HEK293 (cell line): ENCODE measurements around the gene KRTAP12-4.

ENCODE experiments used
- CTCF ChIA-PET: fragments of 350-600 bp; formaldehyde crosslinking; extraction: SDS; loops from one replicate; lab custom pipeline; 2021; ENCODE audit warnings: antibody characterized with exemption; lab: Yijun Ruan, JAX
- POLR2A ChIA-PET: fragments of 300-600 bp; formaldehyde crosslinking; extraction: SDS; loops from one replicate; lab custom pipeline; 2020; ENCODE audit warnings: antibody characterized with exemption, inconsistent platforms; lab: Yijun Ruan, JAX
- H3K27ac ChIP-seq: fragments of 200-500 bp; sonication (Bioruptor generic); 2 replicates; pipeline ENCODE4 v1.5.1; 2014; ENCODE audit warnings: low read depth, low read length, control low read depth, inconsistent platforms; ENCODE audit errors: extremely low read depth
- H3K36me3 ChIP-seq, 2 experiments: fragments of 200-500 bp in 1 of 2; sonication (Bioruptor generic) in 1 of 2; 1 replicate in 1 of 2; 2 replicates in 1 of 2; pipeline ENCODE4 v1.5.1; 2014 to 2017; ENCODE audit warnings: inconsistent platforms in 2 of 2, low read length in 2 of 2; ENCODE audit not compliant: control insufficient read depth in 2 of 2, insufficient read depth in 1 of 2
- H3K4me1 ChIP-seq: fragments of 200-500 bp; sonication (Bioruptor generic); 2 replicates; pipeline ENCODE4 v1.5.1; 2014; ENCODE audit warnings: mild to moderate bottlenecking, low read length, inconsistent platforms; ENCODE audit not compliant: control insufficient read depth, insufficient read depth
- H3K4me3 ChIP-seq: 2 replicates; pipeline ENCODE4 v1.5.1; 2011; ENCODE audit warnings: low read depth, mild to moderate bottlenecking, control low read depth, low read length, moderate library complexity
- H3K9me3 ChIP-seq: fragments of 200-500 bp; sonication (Bioruptor generic); 2 replicates; pipeline ENCODE4 v1.5.1; 2014; ENCODE audit warnings: low read depth, low read length, inconsistent platforms; ENCODE audit not compliant: control insufficient read depth, insufficient read depth
- GFI1B ChIP-seq: fragments of 450-650 bp; formaldehyde crosslinking; IDR thresholded peaks from 2 replicates; pipeline ENCODE4 v1.5.1; 2016; ENCODE audit warnings: missing biosample characterization, missing genetic modification characterization
- GLIS1 ChIP-seq: fragments of 450-650 bp; formaldehyde crosslinking; IDR thresholded peaks from 2 replicates; pipeline ENCODE4 v1.5.1; 2016; ENCODE audit warnings: missing biosample characterization, missing genetic modification characterization
- KLF8 ChIP-seq: fragments of 450-650 bp; formaldehyde crosslinking; IDR thresholded peaks from 2 replicates; pipeline ENCODE4 v1.5.1; 2016; ENCODE audit warnings: missing biosample characterization, missing genetic modification characterization
- MZF1 ChIP-seq: fragments of 450-650 bp; formaldehyde crosslinking; IDR thresholded peaks from 2 replicates; pipeline ENCODE4 v1.5.1; 2017; ENCODE audit warnings: missing biosample characterization, missing genetic modification characterization, borderline replicate concordance
- OVOL3 ChIP-seq: fragments of 450-650 bp; formaldehyde crosslinking; IDR thresholded peaks from 2 replicates; pipeline ENCODE4 v1.5.1; 2016; ENCODE audit warnings: missing biosample characterization, missing genetic modification characterization
- ZBTB21 ChIP-seq: fragments of 450-650 bp; formaldehyde crosslinking; IDR thresholded peaks from 2 replicates; pipeline ENCODE4 v1.5.1; 2017; ENCODE audit warnings: missing biosample characterization, missing genetic modification characterization
- ZBTB48 ChIP-seq: fragments of 450-650 bp; formaldehyde crosslinking; IDR thresholded peaks from 2 replicates; pipeline ENCODE4 v1.5.1; 2016; ENCODE audit warnings: missing biosample characterization, missing genetic modification characterization
- ZEB2 ChIP-seq: fragments of 450-650 bp; formaldehyde crosslinking; IDR thresholded peaks from 2 replicates; pipeline ENCODE4 v1.5.1; 2016; ENCODE audit warnings: missing biosample characterization, missing genetic modification characterization
- ZFHX2 ChIP-seq: fragments of 450-650 bp; formaldehyde crosslinking; conservative IDR thresholded peaks from 2 replicates; pipeline ENCODE4 v1.5.1; 2016; ENCODE audit warnings: missing biosample characterization, missing genetic modification characterization
- ZNF112 ChIP-seq: fragments of 450-650 bp; formaldehyde crosslinking; IDR thresholded peaks from 2 replicates; pipeline ENCODE4 v1.5.0; 2017; ENCODE audit warnings: missing biosample characterization, missing genetic modification characterization
- ZNF114 ChIP-seq: fragments of 450-650 bp; formaldehyde crosslinking; IDR thresholded peaks from 2 replicates; pipeline ENCODE4 v1.5.0; 2017; ENCODE audit warnings: missing biosample characterization, missing genetic modification characterization
- ZNF138 ChIP-seq: fragments of 450-650 bp; formaldehyde crosslinking; IDR thresholded peaks from 2 replicates; pipeline ENCODE4 v1.5.1; 2016; ENCODE audit warnings: missing biosample characterization, missing genetic modification characterization, borderline replicate concordance
- ZNF248 ChIP-seq: fragments of 450-650 bp; formaldehyde crosslinking; IDR thresholded peaks from 2 replicates; pipeline ENCODE4 v1.5.1; 2017; ENCODE audit warnings: missing biosample characterization, missing genetic modification characterization
- ZNF302 ChIP-seq: fragments of 450-650 bp; formaldehyde crosslinking; IDR thresholded peaks from 2 replicates; pipeline ENCODE4 v1.5.1; 2016; ENCODE audit warnings: missing biosample characterization, missing genetic modification characterization, low read depth
- ZNF366 ChIP-seq: fragments of 450-650 bp; formaldehyde crosslinking; conservative IDR thresholded peaks from 2 replicates; pipeline ENCODE4 v1.5.1; 2016; ENCODE audit warnings: missing biosample characterization, missing genetic modification characterization
- ZNF391 ChIP-seq: fragments of 450-650 bp; formaldehyde crosslinking; IDR thresholded peaks from 2 replicates; pipeline ENCODE4 v1.5.1; 2016; ENCODE audit warnings: low read depth, missing biosample characterization, missing genetic modification characterization, borderline replicate concordance
- ZNF404 ChIP-seq: fragments of 450-650 bp; formaldehyde crosslinking; IDR thresholded peaks from 2 replicates; pipeline ENCODE4 v1.5.1; 2017; ENCODE audit warnings: missing biosample characterization, missing genetic modification characterization
- ZNF558 ChIP-seq: fragments of 450-650 bp; formaldehyde crosslinking; IDR thresholded peaks from 2 replicates; pipeline ENCODE4 v1.5.1; 2016; ENCODE audit warnings: missing biosample characterization, missing genetic modification characterization
- ZNF560 ChIP-seq: fragments of 450-650 bp; formaldehyde crosslinking; IDR thresholded peaks from 2 replicates; pipeline ENCODE4 v1.5.1; 2017; ENCODE audit warnings: missing biosample characterization, missing genetic modification characterization, borderline replicate concordance
- ZNF624 ChIP-seq: fragments of 450-650 bp; formaldehyde crosslinking; IDR thresholded peaks from 2 replicates; pipeline ENCODE4 v1.5.1; 2017; ENCODE audit warnings: missing biosample characterization, missing genetic modification characterization
- ZNF654 ChIP-seq: fragments of 450-650 bp; formaldehyde crosslinking; IDR thresholded peaks from 2 replicates; pipeline ENCODE4 v1.5.1; 2016; ENCODE audit warnings: low read depth, missing biosample characterization, missing genetic modification characterization
- TF ChIP-seq, protein P1 (sequence below): fragments of 450-650 bp; formaldehyde crosslinking; IDR thresholded peaks from 2 replicates; pipeline ENCODE4 v1.5.0; 2017; ENCODE audit warnings: missing biosample characterization, missing genetic modification characterization, borderline replicate concordance
- TF ChIP-seq, protein P2 (sequence below): fragments of 450-650 bp; formaldehyde crosslinking; IDR thresholded peaks from 2 replicates; pipeline ENCODE4 v1.5.1; 2016; ENCODE audit warnings: missing biosample characterization, missing genetic modification characterization, low read depth

KRTAP12-4 gene

DNA sequence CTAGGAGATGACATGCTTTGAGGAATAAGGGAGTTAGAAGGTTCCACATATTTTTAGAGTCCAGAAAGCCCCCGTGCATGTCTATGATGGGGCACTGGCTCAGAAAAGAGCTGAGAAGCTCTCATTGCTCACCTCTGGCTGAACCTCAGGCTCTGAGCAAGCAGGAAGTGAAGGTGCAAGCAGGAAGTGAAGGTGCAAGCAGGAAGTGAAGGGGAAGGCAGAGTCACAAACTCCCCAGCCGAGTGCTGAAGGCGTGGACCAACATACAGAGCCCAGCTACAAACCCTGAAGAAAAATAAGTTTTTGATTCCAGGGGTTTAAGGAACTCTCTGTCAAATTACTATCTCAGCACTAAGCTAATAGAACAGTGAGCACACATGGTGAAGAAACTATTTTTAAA, 35.5 kb downstream of the KRTAP12-4 start:
- H3K9me3 ChIP-seq, result no peaks in the 10 kb centered on the region
- TF ChIP-seq ZBTB48 (tag by site-specific recombination), result no peak
- TF ChIP-seq, protein P1, sequence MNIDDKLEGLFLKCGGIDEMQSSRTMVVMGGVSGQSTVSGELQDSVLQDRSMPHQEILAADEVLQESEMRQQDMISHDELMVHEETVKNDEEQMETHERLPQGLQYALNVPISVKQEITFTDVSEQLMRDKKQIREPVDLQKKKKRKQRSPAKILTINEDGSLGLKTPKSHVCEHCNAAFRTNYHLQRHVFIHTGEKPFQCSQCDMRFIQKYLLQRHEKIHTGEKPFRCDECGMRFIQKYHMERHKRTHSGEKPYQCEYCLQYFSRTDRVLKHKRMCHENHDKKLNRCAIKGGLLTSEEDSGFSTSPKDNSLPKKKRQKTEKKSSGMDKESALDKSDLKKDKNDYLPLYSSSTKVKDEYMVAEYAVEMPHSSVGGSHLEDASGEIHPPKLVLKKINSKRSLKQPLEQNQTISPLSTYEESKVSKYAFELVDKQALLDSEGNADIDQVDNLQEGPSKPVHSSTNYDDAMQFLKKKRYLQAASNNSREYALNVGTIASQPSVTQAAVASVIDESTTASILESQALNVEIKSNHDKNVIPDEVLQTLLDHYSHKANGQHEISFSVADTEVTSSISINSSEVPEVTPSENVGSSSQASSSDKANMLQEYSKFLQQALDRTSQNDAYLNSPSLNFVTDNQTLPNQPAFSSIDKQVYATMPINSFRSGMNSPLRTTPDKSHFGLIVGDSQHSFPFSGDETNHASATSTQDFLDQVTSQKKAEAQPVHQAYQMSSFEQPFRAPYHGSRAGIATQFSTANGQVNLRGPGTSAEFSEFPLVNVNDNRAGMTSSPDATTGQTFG (tag by site-specific recombination), result no peak
- no peak for TF ChIP-seq ZNF138 (tag by site-specific recombination)
- no peak for TF ChIP-seq ZNF112 (tag by site-specific recombination)
- TF ChIP-seq, protein P2, sequence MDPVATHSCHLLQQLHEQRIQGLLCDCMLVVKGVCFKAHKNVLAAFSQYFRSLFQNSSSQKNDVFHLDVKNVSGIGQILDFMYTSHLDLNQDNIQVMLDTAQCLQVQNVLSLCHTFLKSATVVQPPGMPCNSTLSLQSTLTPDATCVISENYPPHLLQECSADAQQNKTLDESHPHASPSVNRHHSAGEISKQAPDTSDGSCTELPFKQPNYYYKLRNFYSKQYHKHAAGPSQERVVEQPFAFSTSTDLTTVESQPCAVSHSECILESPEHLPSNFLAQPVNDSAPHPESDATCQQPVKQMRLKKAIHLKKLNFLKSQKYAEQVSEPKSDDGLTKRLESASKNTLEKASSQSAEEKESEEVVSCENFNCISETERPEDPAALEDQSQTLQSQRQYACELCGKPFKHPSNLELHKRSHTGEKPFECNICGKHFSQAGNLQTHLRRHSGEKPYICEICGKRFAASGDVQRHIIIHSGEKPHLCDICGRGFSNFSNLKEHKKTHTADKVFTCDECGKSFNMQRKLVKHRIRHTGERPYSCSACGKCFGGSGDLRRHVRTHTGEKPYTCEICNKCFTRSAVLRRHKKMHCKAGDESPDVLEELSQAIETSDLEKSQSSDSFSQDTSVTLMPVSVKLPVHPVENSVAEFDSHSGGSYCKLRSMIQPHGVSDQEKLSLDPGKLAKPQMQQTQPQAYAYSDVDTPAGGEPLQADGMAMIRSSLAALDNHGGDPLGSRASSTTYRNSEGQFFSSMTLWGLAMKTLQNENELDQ (tag by site-specific recombination), result no peak
- no peak for TF ChIP-seq ZNF558 (tag by site-specific recombination)
- TF ChIP-seq ZNF302 (tag by site-specific recombination), result no peak
- no peaks in the 10 kb centered on the region for H3K4me1 ChIP-seq
- H3K36me3 ChIP-seq, result no peaks in the 10 kb centered on the region
- H3K4me3 ChIP-seq, result no peak overlapping the region
- no peak overlapping the region for H3K27ac ChIP-seq
- ChIA-PET CTCF (interaction anchor here (0.6 kb wide), 1 partner anchor 682 kb away, joined by 3 read pairs; no protein-coding TSS in a partner anchor), POLR2A (no interaction called here)

DNA sequence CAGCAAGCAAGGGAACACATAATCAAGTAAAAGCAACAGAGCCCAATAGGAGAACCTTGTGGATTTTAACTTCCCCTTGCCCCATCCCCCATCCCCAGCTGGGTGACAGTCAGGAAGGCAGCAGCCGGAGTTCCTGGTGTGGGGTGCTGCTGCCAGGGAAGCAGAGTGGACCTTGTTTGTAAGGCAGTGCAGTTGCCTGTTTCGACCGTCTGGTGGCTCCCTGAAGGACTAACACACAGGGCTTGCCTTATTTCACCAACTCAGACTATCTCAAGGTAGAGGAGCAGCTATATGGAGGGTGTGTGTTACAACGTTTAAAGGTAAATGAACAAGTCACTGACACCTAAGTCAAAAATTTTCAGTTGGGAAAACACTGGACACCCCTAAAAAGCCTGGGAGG, 36.0 kb downstream of the KRTAP12-4 start:
- CTCF ChIA-PET, result interaction anchor here (0.6 kb wide), 1 partner anchor 683 kb away, joined by 3 read pairs; no protein-coding TSS in a partner anchor
- H3K36me3 ChIP-seq, result no peaks in the 10 kb centered on the region
- no peaks in the 10 kb centered on the region for H3K4me1 ChIP-seq
- no peaks in the 10 kb centered on the region for H3K9me3 ChIP-seq
- H3K4me3 ChIP-seq, result no peak overlapping the region
- POLR2A ChIA-PET, result no interaction called here
- no peak overlapping the region for H3K27ac ChIP-seq
- no peak for TF ChIP-seq ZEB2 (tag by site-specific recombination)

DNA sequence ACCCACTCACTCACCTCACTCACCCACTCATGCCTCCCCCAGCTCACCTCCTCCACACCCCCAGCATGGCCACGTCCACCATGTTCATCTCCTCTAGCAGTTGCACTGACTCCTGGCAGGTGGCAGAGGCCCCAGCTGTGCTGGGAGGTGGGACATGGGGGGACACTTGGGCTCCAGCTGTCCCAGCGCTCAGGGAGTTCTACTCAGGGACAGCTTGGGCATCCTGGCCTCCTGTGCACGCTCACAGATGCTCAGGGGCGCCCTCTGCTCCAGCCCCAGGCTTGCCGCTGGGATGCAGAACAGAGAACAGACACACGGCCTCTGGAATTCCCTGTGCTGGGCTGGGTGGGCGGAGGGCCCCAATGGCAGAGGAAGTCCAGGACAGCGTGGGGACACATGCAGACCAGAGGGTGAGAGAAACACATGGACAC, 37.4 kb downstream of the KRTAP12-4 start:
- no peak overlapping the region for H3K27ac ChIP-seq
- H3K4me1 ChIP-seq, result no peaks in the 10 kb centered on the region
- peak; percentile 39 for TF ChIP-seq ZFHX2 (tag by site-specific recombination)
- no peak for TF ChIP-seq ZNF391 (tag by site-specific recombination)
- POLR2A ChIA-PET, result no interaction called here
- CTCF ChIA-PET, result interaction anchor here (0.6 kb wide), 1 partner anchor 314 kb away, joined by 5 read pairs; no protein-coding TSS in a partner anchor
- H3K9me3 ChIP-seq, result no peaks in the 10 kb centered on the region
- no peak overlapping the region for H3K4me3 ChIP-seq
- H3K36me3 ChIP-seq, result no peaks in the 10 kb centered on the region

DNA sequence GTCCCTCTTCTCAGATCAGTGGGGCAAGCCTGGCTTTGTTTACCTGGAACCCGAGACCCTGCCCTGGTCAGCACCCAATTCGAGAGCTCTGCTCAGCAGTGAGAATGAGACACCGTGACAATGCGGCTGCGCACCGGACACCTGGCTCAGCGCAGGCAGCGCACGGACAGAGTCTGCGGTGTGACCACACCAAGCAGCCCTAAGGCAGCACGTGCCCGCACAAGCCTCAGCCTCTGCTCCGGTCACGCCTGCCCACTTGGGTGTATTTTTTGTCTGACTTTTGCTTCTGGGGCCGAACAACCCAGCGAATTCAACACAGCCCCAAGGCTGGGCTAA, 37.9 kb downstream of the KRTAP12-4 start:
- ChIA-PET POLR2A (no interaction called here), CTCF (interaction anchor here (0.6 kb wide), 1 partner anchor 315 kb away, joined by 5 read pairs; no protein-coding TSS in a partner anchor)
- TF ChIP-seq ZNF624 (tag by site-specific recombination) (no peak), GLIS1 (tag by site-specific recombination) (no peak), ZNF654 (tag by site-specific recombination) (no peak), ZNF404 (tag by site-specific recombination) (no peak), ZNF114 (no peak), KLF8 (no peak), ZBTB21 (no peak), OVOL3 (no peak), ZNF560 (tag by site-specific recombination) (no peak), MZF1 (tag by site-specific recombination) (no peak), ZNF248 (tag by site-specific recombination) (no peak), GFI1B (tag by site-specific recombination) (no peak), ZNF366 (no peak)
- no peak overlapping the region for H3K4me3 ChIP-seq
- H3K9me3 ChIP-seq, result no peaks in the 10 kb centered on the region
- H3K4me1 ChIP-seq, result no peaks in the 10 kb centered on the region
- H3K27ac ChIP-seq, result no peak overlapping the region
- H3K36me3 ChIP-seq, result no peaks in the 10 kb centered on the region
